ENCODE results near the gene LAMP5.

The LAMP5 gene

GRCh38 chr20:9506964-9507369 is 7.4 kb upstream of the LAMP5 start:
- intact Hi-C loops (cut with DNase I; ENCODE audit: low total_unique reads) = no loop called here
- TF ChIP-seq CTCF (IDR thresholded peaks at IDR 0.05) = no peak
- Histone ChIP-seq H3K36me3 (no peaks in the 10 kb centered on the region), H3K9me3 (no peaks in the 10 kb centered on the region), H3K4me1 (peaks cover 0 to 20% (median 11%) of the 10 kb centered on the region in 4 donors), H3K27me3 (peaks cover 0 to 46% of the 10 kb centered on the region in 2 donors), H3K4me3 (peak overlapping the region; percentile 24 to 33), H3K27ac (no peak overlapping the region)
- DNase-seq = no peak

- no peaks in the 10 kb centered on the region for H3K9me3 ChIP-seq
- intact Hi-C loops (cut with DNase I; ENCODE audit: low total_unique reads) = no loop called here
- no peaks in the 10 kb centered on the region for H3K36me3 ChIP-seq
- H3K27ac ChIP-seq = no peak overlapping the region
- H3K4me1 ChIP-seq = peaks cover 0 to 20% (median 11%) of the 10 kb centered on the region in 4 donors
- no peak overlapping the region for H3K4me3 ChIP-seq
- H3K27me3 ChIP-seq = peaks cover 0 to 46% of the 10 kb centered on the region in 2 donors
- no peak for DNase-seq
- no peak for TF ChIP-seq CTCF (IDR thresholded peaks at IDR 0.05)
These were observed 6.7 kb upstream of the LAMP5 start for GRCh38 chr20:9507544-9508239.

- TF ChIP-seq CTCF (IDR thresholded peaks at IDR 0.05) = no peak
- Histone ChIP-seq H3K27me3 (peaks cover 0 to 46% of the 10 kb centered on the region in 2 donors), H3K4me3 (no peak overlapping the region), H3K4me1 (peaks cover 0 to 20% (median 11%) of the 10 kb centered on the region in 4 donors), H3K27ac (no peak overlapping the region), H3K9me3 (no peaks in the 10 kb centered on the region), H3K36me3 (no peaks in the 10 kb centered on the region)
- intact Hi-C loops (cut with DNase I; ENCODE audit: low total_unique reads) = no loop called here
- DNase-seq = no peak
These were observed 6.1 kb upstream of the LAMP5 start for GRCh38 chr20:9508240-9508661.

- peaks cover 0 to 46% of the 10 kb centered on the region in 2 donors for H3K27me3 ChIP-seq
- no peaks in the 10 kb centered on the region for H3K9me3 ChIP-seq
- H3K36me3 ChIP-seq = no peaks in the 10 kb centered on the region
- no peak for TF ChIP-seq CTCF (IDR thresholded peaks at IDR 0.05)
- H3K27ac ChIP-seq = no peak overlapping the region
- intact Hi-C loops (cut with DNase I; ENCODE audit: low total_unique reads) = no loop called here
- DNase-seq = no peak
- H3K4me3 ChIP-seq = no peak overlapping the region
- H3K4me1 ChIP-seq = peaks cover 0 to 20% (median 11%) of the 10 kb centered on the region in 4 donors
These were observed 5.7 kb upstream of the LAMP5 start for GRCh38 chr20:9508696-9509178.

- Histone ChIP-seq H3K36me3 (no peaks in the 10 kb centered on the region), H3K4me1 (peaks cover 0 to 20% (median 11%) of the 10 kb centered on the region in 4 donors), H3K27ac (no peak overlapping the region), H3K9me3 (no peaks in the 10 kb centered on the region), H3K4me3 (no peak overlapping the region), H3K27me3 (peaks cover 0 to 49% of the 10 kb centered on the region in 2 donors)
- intact Hi-C loops (cut with DNase I; ENCODE audit: low total_unique reads) = no loop called here
- TF ChIP-seq CTCF (IDR thresholded peaks at IDR 0.05) = no peak
- DNase-seq = no peak
These were observed 5.1 kb upstream of the LAMP5 start for GRCh38 chr20:9509246-9509645.

Measured in tibial artery (tissue), 4 donors.